ENCODE measurements around the gene ITGA6.

ITGA6 gene

GRCh38 chr2:172434821-172435605 is 7.6 kb downstream of the ITGA6 start:
- DNase-seq (ENCODE audit: insufficient read length, low spot score) (no peak), FAIRE-seq (no peak)
- no peak for TF ChIP-seq CTCF (IDR thresholded peaks at IDR 0.05; ENCODE audit: insufficient read depth, missing control alignments)

GRCh38 chr2:172435606-172435911 is 8.2 kb downstream of the ITGA6 start:
- no peak for TF ChIP-seq CTCF (IDR thresholded peaks at IDR 0.05; ENCODE audit: insufficient read depth, missing control alignments)
- DNase-seq (ENCODE audit: insufficient read length, low spot score) (no peak), FAIRE-seq (no peak)

GRCh38 chr2:172436889-172437288 is 9.5 kb downstream of the ITGA6 start:
- TF ChIP-seq CTCF (IDR thresholded peaks at IDR 0.05; ENCODE audit: insufficient read depth, missing control alignments): no peak
- DNase-seq (ENCODE audit: insufficient read length, low spot score) (no peak), FAIRE-seq (no peak)

- FAIRE-seq (no peak), DNase-seq (ENCODE audit: insufficient read length, low spot score) (no peak)
- TF ChIP-seq CTCF (IDR thresholded peaks at IDR 0.05; ENCODE audit: insufficient read depth, missing control alignments): no peak
These were observed 10.3 kb downstream of the ITGA6 start for GRCh38 chr2:172437419-172438341.

GRCh38 chr2:172438741-172439508 is 11.5 kb downstream of the ITGA6 start:
- no peak for FAIRE-seq
- DNase-seq (ENCODE audit: insufficient read length, low spot score): no peak
- TF ChIP-seq CTCF (IDR thresholded peaks at IDR 0.05; ENCODE audit: insufficient read depth, missing control alignments): no peak

- TF ChIP-seq CTCF (IDR thresholded peaks at IDR 0.05; ENCODE audit: insufficient read depth, missing control alignments): no peak
- DNase-seq (ENCODE audit: insufficient read length, low spot score) (no peak), FAIRE-seq (no peak)
These were observed 12.1 kb downstream of the ITGA6 start for GRCh38 chr2:172439509-172439860.
